GM12874 (cell line): Measurements from ENCODE around the gene PDE5A.

Source experiments
- CTCF ChIP-seq: IDR thresholded peaks from 2 replicates; pipeline ENCODE4 v1.5.1; 2011; ENCODE audit warnings: low read depth, mild to moderate bottlenecking, control low read depth, low read length, moderate library complexity; ENCODE audit not compliant: insufficient read depth

Gene PDE5A

GRCh38 chr4:119656342-119656741 lies 27.7 kb upstream of the PDE5A start:
- TF ChIP-seq CTCF, result no peak

- no peak for TF ChIP-seq CTCF
Measured at GRCh38 chr4:119655111-119655837, 26.7 kb upstream of the PDE5A start.

- no peak for TF ChIP-seq CTCF
Measured at GRCh38 chr4:119653990-119654389, 25.4 kb upstream of the PDE5A start.

GRCh38 chr4:119652998-119653397 lies 24.4 kb upstream of the PDE5A start:
- TF ChIP-seq CTCF, result no peak

GRCh38 chr4:119648398-119648797 lies 19.8 kb upstream of the PDE5A start:
- no peak for TF ChIP-seq CTCF

GRCh38 chr4:119647558-119647957 lies 19.0 kb upstream of the PDE5A start:
- no peak for TF ChIP-seq CTCF

- TF ChIP-seq CTCF, result no peak
Measured at GRCh38 chr4:119646347-119647071, 17.9 kb upstream of the PDE5A start.
